Activated T-helper 1 cell treated with Interleukin-2 at 50 U/mL for 16 hours (primary cell): ENCODE results near the gene NANOGP8.
"Not testable (repeated sequence)": the region's sequence is repeated elsewhere in the genome, so short reads cannot be mapped to it uniquely, and the experiment has no call there.

Experiments used
- DNase-seq: peaks from one replicate; pipeline ENCODE4 v3.0.0-alpha.2; 2020; ENCODE audit warnings: low read depth

NANOGP8 gene, protein sequence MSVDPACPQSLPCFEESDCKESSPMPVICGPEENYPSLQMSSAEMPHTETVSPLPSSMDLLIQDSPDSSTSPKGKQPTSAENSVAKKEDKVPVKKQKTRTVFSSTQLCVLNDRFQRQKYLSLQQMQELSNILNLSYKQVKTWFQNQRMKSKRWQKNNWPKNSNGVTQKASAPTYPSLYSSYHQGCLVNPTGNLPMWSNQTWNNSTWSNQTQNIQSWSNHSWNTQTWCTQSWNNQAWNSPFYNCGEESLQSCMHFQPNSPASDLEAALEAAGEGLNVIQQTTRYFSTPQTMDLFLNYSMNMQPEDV

DNA sequence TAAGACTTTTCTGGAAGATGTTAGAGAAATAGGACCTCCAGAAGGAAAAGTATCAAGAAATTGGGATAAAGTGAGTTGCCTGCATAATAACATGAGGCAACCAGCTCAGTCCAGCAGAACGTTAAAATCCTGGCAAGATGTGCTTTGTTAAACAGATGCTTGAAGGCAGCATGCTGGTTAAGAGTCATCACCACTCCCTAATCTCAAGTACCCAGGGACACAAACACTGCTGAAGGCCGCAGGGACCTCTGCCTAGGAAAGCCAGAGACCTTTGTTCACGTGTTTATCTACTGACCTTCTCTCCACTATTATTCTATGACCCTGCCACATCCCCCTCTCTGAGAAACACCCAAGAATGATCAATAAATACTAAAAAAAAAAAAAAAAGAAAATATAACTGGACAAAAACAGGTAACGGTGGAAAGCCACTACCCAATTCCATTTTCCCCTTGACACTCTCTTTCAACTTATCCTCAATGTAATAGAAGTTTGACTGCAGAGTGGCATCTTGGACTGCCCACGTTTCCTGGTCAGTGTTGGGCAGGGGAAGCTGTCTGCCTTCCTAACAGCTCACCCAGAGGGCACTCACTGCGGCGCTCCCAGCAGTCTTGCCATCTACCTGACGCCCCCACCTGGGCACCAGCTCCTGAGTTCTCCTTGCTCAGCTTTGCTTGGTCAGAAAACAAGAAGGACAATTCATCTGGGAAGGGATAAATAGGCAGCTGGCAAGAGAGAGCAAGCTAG, at the start of gene NANOGP8:
TSS of gene NANOGP8 (minus strand) at position 120 of the 744 bp plus-strand sequence. CDS start 185 bp downstream, outside the sequence.
- DNase-seq, result not testable (repeated sequence)

- DNase-seq, result no peak
These were observed 49.2 kb upstream of the NANOGP8 start for GRCh38 chr15:35134299-35134698.

- DNase-seq, result no peak
These were observed 45.1 kb upstream of the NANOGP8 start for GRCh38 chr15:35130245-35130644.

GRCh38 chr15:35129361-35129760, 44.3 kb upstream of the NANOGP8 start:
- no peak for DNase-seq

GRCh38 chr15:35127717-35128116, 42.6 kb upstream of the NANOGP8 start:
- DNase-seq, result no peak

DNA sequence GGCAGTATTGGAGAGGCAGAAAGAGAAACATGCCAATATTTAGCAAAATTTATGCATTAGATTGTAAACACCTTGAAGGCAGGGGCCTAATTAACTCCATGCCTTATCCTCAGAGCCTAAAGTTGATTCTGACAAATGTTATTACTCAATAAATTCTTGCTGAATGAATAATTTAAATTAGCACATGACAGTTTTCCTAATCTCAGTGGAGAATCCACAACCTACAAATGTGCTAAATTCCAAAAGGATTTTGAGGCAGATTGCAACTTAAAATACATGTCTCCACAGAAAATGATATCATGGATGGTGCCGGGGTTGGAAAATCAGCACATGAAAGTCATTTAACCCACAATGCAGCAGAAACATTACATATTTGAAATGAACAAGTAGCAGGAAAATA, 41.1 kb upstream of the NANOGP8 start:
- no peak for DNase-seq

DNA sequence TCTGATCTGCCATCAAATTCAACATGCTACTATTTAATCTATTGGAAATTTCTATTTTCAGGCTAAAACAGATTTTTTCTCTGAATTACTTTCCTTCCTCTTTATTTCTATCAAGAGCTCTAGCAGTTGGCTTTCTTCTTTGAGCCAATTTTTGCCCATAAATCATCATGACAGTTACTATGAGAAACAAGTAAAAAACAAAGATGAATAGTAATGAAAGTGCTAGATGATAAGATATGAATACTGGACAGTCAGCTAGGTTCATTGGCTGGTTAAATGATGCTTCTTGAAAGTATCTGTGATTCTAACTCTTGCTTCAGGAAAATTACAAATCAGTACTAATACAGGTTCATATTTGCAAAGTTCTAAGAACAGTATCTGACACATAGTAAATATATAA, 38.6 kb upstream of the NANOGP8 start:
- no peak for DNase-seq

GRCh38 chr15:35121611-35122359, 36.7 kb upstream of the NANOGP8 start:
- no peak for DNase-seq

- no peak for DNase-seq
These were observed 35.1 kb upstream of the NANOGP8 start for GRCh38 chr15:35120173-35120572.

- no peak for DNase-seq
These were observed 33.9 kb upstream of the NANOGP8 start for GRCh38 chr15:35118960-35119359.

GRCh38 chr15:35117543-35118265, 32.6 kb upstream of the NANOGP8 start:
- DNase-seq, result no peak

DNA sequence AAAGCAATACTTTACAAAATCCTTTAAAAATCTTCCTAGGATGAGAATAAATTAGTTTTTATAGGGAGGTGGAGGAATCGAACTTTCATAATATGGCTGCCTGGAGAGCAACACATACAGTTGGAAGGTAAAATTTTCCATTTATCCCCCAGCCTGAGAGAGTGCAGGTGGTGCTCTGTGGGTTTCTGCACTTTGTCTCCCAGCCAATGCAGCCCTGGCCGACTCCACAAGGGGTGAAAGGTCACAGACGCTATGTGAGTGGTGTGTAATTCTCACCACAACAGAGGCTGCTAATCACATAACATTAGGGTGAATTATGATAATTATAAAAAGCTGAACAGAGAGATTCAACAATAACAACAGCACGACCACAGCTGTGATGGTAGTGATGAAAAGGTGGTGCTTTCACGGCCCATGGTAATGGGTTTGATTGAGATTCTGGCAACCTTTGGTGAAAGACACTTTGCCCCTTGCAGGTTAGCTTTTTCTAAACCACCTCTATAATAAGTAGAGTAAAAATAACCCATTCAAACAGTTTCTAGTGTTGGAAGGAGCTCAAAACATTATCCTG, 30.1 kb upstream of the NANOGP8 start:
- DNase-seq, result no peak

- DNase-seq, result no peak
These were observed 27.3 kb upstream of the NANOGP8 start for GRCh38 chr15:35112346-35112745.

DNA sequence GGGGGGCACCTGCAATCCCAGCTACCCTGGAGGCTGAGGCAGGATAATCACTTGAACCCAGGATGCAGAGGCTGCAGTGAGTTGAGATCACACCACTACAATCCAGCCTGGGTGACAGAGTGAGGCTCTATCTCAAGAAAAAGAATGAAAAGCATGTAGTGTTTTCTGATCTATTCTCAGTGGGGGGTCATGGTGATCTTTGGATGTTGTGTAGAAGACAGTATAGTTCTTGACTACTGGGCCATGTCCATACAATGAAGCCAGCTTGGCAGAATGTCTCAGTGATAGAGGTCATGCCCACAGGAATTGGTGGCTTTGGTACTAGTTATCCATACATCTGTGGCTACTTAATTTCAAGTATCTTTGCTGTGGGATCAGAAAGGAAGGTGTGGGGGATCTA, 26.8 kb upstream of the NANOGP8 start:
- no peak for DNase-seq

- DNase-seq, result no peak
These were observed 23.4 kb upstream of the NANOGP8 start for GRCh38 chr15:35108453-35108852.

GRCh38 chr15:35107561-35107960, 22.5 kb upstream of the NANOGP8 start:
- no peak for DNase-seq

GRCh38 chr15:35107122-35107521, 22.0 kb upstream of the NANOGP8 start:
- DNase-seq, result no peak

DNA sequence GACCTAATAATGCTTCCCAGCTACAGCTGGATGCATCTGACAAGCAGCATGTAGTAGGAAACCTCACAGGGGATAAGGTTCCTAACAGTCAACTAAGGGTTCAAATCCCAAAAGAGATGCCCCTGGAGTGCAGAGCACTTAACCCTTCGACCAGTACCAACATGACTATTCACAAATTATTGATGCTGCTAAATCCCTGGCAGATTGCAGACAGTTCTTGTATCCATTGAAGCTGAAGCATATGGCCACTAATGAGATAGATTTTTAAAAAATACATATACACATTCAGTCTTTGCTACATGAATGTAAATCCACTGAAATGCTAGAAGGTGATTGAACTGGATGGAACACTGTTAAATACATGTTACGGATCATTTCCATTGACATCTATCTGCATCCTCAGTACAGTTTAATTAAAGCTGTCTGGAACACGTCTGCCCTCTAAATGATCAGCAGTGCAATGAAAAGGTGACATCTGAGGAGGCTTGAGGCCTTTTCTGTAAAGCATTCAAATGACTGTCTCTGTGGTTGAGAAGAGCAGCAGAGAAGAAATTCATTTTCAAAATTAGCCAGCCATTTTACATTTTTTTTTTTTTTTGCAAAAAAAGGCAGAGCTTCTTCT, 19.5 kb upstream of the NANOGP8 start:
- DNase-seq, result no peak

DNA sequence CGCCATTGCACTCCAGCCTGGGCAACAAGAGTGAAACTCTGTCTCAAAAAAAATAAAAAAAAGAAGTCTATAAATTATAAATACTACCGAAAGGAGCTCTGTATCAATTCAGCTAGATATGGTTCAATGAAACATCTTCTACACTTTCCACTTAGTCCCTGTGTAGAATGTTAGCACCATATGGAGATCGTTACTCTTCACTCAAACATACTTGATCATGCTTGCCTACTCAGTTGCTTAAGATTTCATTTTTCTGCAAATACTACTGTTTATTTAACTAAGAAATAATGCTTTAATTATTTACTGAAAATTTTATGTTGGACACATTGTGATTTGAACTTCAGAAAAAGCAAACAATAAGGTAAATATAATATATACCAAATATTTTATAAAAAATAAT, 17.1 kb upstream of the NANOGP8 start:
- no peak for DNase-seq

DNA sequence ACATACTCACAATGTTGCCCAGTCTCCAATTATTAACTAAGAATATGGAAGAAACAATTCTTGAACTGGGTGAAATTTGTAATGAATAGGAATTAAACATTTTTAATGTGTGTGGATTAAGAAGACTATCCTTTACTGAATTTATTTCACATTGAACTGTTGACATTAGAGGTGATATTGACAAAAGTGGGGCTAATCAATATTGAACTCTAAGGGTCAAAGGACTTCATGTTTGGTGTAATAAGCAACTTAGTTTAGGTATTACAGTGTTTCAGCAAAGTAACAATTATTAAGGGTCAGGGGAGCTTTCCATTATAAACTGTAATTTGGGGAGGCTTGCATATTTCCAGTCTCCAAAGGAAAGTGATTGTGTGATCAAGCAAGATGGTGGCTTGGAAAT, 16.2 kb upstream of the NANOGP8 start:
- no peak for DNase-seq

- DNase-seq, result no peak
These were observed 13.6 kb upstream of the NANOGP8 start for GRCh38 chr15:35098737-35099136.
